Measurements from ENCODE around the gene NKAP. TPM values are rescaled to one million over a fixed set of nuclear protein-coding genes. Genes with fewer than 3 reads are reported as not detected.

NKAP gene
- total and polyA plus RNA-seq, 2 experiments from 2014 or later: 4.8 to 10.4 TPM

GRCh38 chrX:119885554-119886428 is 57.8 kb downstream of the NKAP start:
- no peaks in the 10 kb centered on the region for H4K20me1 ChIP-seq (replicated peaks; ENCODE audit: insufficient read depth)
- no peaks in the 10 kb centered on the region for H3K4me1 Mint-ChIP-seq
- H3K36me3 Mint-ChIP-seq (ENCODE audit: low read depth): no peaks in the 10 kb centered on the region
- H3K79me2 ChIP-seq (replicated peaks; ENCODE audit: insufficient read depth): no peaks in the 10 kb centered on the region
- H3K36me3 ChIP-seq (ENCODE audit: insufficient read depth): no peaks in the 10 kb centered on the region
- H3K4me3 Mint-ChIP-seq: no peak overlapping the region
- H3K9me3 Mint-ChIP-seq: no peaks in the 10 kb centered on the region
- H2AFZ ChIP-seq: no peak overlapping the region
- DNase-seq (ENCODE audit: low spot score) (peak; percentile 29), ATAC-seq (no peak)
- H3K4me2 ChIP-seq: no peak overlapping the region
- H3K4me1 ChIP-seq (ENCODE audit: insufficient read depth): no peaks in the 10 kb centered on the region
- no peaks in the 10 kb centered on the region for H3K27me3 ChIP-seq (ENCODE audit: insufficient read depth)
- TF ChIP-seq NANOG (IDR thresholded peaks at IDR 0.05; ENCODE audit: borderline replicate concordance) (no peak), CREB1 (CRISPR knock-in tag; IDR thresholded peaks at IDR 0.05; ENCODE audit: low read depth) (no peak), ZNF114 (CRISPR knock-in tag; IDR thresholded peaks at IDR 0.05) (no peak), STAT1 (IDR thresholded peaks at IDR 0.05; ENCODE audit: unreplicated experiment) (no peak), REST (IDR thresholded peaks at IDR 0.05; ENCODE audit: unreplicated experiment) (no peak), POLR2AphosphoS5 (IDR thresholded peaks at IDR 0.05; ENCODE audit: low read depth) (no peak), ZNF331 (CRISPR knock-in tag; IDR thresholded peaks at IDR 0.05; ENCODE audit: low read depth) (no peak), ZNF462 (CRISPR knock-in tag; IDR thresholded peaks at IDR 0.05) (no peak), CTCF (conservative IDR thresholded peaks at IDR 0.05; ENCODE audit: low read depth in 2 of 2) (no peak), EZH2 (IDR thresholded peaks at IDR 0.05; ENCODE audit: low read depth, unreplicated experiment) (no peak), ETS1 (IDR thresholded peaks at IDR 0.05) (no peak), EZH2phosphoT487 (IDR thresholded peaks at IDR 0.05; ENCODE audit: unreplicated experiment) (no peak), JUNB (IDR thresholded peaks at IDR 0.05; ENCODE audit: unreplicated experiment) (no peak)
- no peaks in the 10 kb centered on the region for H3K9me2 ChIP-seq (ENCODE audit: insufficient read depth)
- H3F3A ChIP-seq (replicated peaks; ENCODE audit: low read depth): no peaks in the 10 kb centered on the region
- H3K27ac ChIP-seq (ENCODE audit: low read depth): no peak overlapping the region
- H3K27ac Mint-ChIP-seq: no peak overlapping the region
- H3K27me3 Mint-ChIP-seq (ENCODE audit: insufficient read depth, low read depth, poor library complexity): no peaks in the 10 kb centered on the region
- H3K4me3 ChIP-seq: no peak overlapping the region

Data from GM23338 (cell line).